HG02678 (cell line): ENCODE results near the gene MAP2K2.

Experiments used
- ATAC-seq: cut with Tn5 transposase; IDR thresholded peaks from one replicate; pipeline ENCODE4 v1.9.1; 2021; ENCODE audit warnings: mild to moderate bottlenecking, moderate library complexity; ENCODE audit not compliant: unreplicated experiment

Gene MAP2K2

DNA sequence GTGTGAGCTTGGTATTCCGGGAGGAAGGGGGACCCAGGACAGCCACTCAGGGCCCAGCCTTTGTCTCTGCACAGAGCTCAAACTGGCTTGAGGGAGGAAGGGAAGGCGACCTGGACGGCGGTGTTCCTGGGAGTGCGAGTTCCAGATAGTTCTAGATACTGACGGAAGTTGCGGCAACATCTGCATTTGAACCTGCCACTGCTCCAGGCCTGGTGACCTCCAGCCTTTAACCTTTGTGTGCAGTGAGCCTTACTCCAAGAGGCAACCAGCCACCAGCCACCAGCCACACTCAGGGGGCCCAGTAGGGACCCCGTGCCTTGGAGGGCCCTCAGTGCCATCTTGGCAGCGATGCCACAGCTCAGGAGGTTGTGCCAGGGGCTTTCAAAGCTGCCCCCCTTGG is 41.8 kb downstream of the MAP2K2 start:
- no peak for ATAC-seq

DNA sequence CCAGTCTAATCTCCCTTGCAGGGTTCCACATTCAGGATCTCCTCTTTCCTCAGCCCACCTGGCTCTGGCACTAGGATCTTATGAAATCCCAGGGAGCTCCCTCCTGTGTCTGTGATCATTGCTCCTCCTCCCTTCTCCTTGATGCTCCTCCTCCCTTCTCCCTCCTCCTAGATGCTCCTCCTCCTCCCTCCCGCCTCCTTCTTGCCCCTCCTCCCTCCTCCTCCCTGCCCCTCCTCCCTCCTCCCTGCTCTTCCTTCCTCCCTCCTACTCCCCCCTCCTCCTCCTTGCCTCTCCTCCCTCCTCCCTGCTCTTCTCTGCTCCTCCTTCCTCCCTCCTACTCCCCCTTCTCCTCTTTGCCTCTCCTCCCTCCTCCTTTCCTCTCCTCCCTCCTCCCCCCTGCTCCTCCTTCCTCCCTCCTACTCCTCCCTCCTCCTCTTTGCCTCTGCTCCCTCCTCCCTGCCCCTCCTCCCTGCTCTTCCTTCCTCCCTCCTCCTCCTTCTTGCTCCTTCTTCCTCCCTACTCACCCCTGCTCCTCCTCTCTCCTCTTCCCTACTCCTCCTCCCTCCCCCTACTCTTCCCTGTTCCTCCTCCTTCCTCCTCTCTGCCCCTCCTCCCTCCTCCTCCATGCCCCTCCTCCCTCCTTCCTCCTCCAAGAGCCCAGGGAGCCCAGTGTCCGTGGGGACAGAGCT is 42.3 kb downstream of the MAP2K2 start:
- no peak for ATAC-seq

DNA sequence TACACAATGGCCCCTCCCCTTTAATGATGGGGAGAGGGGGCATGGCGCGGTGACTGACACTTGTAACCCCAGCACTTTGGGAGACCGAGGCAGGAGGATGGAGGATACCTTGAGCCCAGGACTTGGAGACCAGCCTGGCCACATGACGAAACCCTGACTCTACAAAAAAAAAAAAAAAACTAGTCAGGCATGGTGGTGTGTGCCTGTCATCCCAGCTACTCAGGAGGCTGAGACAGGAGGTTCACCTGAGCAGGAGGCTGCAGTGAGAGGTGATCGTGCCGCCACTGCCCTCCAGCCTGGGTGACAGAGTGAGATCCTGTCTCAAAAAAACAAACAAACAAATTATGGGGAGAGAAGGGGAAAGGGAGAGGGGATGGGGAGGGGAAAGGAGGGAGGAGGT is 43.4 kb downstream of the MAP2K2 start:
- no peak for ATAC-seq

DNA sequence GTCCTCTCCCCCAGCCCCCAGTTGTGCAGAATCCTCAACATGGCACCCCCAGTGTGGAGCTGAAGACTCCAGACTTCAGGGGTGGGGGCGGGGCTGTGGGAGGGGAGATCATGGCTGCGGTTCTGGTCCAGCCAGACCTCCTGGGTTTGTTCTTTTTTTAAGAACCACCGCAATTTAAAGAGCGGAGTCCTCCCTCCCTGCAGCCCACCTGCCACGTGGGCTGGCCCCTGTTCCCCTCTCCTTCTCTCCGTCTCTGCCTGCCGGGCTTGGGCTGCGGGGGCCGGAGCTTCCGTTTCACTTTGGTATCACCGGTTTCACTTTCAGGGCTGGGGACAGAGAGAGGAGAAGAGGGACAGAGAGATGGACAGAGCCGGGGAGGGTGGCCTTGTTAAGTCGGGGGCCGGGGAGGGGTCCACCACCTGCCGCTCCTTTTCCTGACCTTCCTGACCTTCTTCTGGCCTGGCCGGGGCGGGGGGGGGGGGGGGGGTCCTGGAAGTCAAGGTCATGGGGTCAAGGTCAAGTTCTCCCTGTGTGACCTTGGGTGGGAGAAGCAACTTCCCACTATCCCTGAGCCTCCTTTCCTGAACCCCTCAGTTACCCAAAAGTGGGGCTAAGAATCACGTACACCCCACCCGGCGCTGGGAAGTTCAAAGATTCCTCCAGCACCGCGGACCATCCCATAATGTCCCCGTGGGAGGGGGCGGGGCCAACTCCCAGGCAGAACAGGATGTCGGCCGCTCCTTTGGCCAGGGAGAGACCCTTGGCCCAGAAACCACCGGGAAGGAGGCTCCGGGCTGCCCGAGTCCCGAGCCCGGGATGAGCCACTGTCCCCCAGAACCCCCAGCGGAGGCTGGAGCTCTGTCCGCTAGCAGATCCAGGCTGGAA is 45.9 kb downstream of the MAP2K2 start:
- ATAC-seq: no peak

DNA sequence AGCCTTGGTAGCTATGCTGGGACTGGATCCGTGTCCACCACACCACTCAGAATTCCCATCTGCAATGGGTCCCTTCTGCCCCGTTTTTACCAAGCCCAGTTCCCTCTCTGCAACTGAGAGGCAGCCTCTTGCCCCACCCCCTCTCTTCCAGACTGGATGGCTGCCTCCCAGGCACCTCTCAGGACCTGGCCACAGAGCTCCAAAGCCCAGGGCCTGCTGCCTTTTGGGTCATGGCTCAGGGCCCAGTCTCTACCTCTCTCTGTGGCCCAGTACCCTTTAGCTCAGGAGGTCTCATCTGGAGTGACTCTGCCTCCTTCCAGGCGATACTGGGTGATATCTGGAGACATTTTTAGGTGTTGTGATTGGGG is 46.9 kb downstream of the MAP2K2 start:
- no peak for ATAC-seq

DNA sequence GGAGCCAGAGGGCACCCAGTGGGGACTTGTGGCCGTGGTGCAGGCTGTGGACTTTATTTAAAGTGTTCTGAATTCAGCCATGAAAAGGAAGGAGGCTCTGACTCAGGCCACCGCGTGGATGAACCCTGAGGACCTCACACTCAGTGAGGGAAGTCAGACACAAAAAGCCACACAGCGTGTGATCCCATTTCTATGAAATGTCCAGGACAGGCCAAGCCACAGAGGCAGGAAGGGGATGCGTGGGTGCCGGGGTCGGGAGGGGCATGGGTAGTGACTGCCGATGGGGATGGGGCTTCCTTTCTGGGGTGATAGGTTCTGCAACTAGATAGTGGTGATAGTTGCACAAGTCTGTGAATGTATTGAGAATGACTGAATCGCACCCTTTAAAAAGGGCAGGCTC is 48.5 kb downstream of the MAP2K2 start:
- no peak for ATAC-seq

DNA sequence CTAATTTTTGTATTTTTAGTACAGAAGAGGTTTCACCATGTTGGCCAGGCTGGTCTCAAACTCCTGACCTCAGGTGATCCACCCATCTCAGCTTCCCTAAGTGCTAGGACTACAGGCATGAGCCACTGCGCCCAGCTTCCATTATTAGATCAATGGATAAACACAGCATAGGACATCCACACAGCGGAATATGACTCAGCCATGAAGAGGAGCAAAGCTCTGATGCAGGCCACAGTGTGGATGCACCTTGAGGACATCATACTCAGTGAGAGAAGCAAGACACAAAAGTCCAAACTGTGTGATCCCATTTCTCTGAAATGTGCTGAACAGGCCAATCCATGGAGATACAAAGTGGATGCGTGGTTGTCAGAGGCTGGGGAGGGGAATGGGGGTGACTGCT is 52.3 kb downstream of the MAP2K2 start:
- ATAC-seq: no peak

DNA sequence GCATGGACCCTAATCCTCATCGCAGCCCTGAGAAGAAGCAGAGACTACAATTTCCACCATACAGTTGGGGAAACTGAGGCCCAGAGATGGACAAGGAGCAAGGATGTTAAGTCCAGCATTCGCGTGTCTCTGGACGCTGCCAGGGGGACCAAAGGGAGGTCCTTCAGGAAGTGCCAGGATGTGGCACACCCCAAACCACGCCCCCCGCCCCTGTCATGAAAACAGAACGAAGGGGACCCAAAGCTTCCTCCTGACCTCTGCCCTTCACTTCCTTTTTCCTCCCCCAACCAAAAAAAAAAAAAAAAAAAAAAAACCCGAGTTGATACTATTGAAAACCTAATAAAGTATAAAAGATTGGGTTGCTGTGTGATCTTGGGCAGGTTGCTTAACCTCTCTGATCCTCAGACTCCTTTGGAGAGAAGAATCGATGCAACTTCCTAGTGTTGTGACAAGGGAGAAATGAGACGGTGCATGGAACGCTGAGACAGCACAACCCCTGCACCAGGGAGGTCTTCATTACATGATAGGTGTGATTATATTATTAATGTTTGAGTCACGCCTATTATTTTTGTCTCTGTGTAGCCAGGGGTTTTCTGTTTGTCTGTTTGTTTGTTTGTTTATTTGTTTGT is 54.5 kb downstream of the MAP2K2 start:
- ATAC-seq: no peak

DNA sequence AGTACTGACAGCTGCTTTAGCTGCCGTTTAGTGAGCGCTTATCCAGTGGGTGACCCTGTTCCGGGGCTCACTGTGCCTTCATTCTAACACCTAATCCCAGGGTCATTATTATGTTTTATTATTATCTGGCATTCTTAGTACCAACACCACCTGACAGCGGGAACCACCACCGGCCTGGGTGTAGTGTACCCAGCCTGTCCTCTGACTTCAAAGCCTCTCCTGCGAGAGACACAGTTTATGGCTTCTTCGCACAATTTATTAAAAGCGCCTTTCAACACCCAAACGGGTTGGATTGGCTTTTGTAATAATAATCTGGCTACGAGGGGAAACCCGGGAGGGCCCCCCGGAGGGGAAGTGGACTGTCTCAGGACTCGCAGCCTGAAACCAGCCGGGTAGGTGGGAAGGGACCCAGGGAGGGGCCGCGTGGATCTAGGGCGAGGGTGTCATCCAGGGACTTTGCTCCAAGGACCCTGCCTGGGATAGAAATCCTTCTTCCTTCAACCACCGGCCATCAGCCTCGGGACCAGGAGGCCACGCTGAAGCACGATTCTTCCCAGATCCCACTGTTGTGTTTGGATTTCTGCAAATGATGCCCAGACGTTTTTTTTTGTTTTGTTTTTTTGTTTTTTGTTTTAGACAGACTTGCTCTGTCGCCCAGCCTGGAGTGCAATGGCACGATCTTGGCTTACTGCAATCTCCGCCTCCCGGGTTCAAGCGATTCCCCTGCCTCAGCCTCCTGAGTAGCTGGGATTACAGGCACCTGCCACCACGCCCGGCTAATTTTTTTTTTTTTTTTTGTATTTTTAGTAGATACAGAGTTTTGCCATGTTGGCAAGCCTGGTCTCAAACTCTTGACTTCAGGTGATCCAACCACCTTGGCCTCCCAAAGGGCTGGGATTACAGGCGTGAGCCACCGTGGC is 55.6 kb downstream of the MAP2K2 start:
- no peak for ATAC-seq

DNA sequence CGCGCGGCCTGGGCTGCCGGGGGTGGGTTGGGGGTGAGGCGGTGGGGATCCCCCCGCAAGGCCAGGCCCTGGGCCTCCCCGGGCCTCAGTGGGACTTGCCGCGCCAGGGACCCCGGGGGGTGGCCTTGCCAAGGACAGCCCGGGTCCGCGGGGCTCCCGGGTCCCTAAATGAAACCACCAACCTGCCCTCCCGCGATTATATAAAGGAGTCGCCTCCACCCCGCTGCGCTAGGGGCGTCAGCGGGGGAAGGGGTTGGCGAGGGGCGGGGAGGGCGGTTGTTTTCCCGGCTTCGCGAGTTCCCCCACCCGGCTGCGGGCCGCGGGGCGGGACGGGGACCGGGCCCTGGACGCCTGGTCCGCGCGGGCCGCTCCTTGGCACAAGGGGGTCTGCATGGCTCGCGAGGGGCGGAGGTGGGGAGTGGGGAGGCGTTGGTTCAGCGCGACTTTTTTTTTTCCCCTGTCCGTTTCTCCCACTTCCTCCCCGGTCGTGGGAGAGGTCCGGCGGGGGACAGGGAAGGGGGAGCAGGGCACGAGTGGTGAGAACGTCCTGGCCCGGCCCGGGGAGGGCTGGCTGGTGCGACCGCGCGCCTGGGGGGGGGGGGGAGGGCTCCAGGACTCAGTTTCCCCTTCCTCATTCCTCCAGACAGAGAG is 56.4 kb downstream of the MAP2K2 start:
- no peak for ATAC-seq

DNA sequence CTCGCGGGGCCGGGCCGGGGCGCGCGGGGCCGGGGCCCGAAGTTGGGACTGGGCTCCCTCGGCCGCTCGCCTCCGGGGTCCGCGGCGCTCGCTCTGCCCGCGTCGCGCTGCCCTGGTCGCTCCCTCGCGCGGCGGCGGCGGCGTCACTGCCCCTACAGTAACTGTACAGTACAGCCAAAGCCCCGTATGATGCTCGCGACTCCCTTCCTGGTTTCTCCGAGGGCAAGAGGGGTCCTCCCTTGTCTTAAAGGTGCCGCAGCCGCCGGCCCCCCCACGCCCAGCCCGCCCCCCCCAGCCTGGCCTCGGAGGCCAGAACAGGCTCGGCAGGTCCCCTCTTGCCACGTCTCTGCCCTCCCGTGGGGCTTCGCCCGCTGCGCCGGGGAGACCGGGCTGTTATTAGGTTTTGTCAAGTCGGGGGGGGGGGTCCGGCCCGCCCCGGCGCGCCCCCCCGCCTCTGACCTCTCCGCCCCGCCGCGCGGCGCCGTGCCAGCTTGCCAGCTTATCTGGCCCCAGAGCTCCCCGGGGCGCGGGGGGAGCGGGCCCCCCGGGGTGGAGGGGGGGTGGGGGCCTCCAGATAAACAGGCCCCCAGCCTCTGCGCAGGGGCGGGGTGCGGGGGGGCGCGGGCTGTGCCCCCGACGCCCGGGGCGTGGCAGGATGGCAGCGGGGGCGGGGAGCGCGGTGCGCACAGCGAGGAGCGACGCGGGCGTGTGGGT is 57.1 kb downstream of the MAP2K2 start, which contains the start of gene ZBTB7A:
ZBTB7A (minus strand) TSS at position 218 of the 714 bp plus-strand sequence. CDS start 11,667 bp downstream, outside the sequence.
- ATAC-seq: no peak

DNA sequence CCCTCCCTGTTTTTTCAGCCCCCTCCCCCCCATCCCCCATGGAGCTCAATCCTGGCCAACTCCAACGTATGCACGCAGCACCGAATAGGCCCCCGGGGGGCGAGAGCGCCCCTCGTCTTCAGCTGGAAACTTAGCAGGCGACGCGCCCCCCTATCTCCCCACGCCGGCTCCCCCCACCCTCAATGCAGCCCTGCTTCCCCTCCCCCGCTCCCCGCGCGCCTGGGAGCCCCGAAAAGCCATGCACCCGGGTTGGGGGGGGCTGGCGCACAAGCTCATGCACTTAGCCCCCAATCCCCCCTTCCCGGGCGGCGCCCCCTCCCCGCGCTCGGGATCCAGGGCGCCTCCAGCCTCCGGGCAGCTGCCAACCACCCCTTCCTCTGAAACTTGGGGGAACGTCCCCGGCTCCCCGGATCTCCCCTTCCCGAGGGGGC is 57.7 kb downstream of the MAP2K2 start:
- ATAC-seq: no peak

DNA sequence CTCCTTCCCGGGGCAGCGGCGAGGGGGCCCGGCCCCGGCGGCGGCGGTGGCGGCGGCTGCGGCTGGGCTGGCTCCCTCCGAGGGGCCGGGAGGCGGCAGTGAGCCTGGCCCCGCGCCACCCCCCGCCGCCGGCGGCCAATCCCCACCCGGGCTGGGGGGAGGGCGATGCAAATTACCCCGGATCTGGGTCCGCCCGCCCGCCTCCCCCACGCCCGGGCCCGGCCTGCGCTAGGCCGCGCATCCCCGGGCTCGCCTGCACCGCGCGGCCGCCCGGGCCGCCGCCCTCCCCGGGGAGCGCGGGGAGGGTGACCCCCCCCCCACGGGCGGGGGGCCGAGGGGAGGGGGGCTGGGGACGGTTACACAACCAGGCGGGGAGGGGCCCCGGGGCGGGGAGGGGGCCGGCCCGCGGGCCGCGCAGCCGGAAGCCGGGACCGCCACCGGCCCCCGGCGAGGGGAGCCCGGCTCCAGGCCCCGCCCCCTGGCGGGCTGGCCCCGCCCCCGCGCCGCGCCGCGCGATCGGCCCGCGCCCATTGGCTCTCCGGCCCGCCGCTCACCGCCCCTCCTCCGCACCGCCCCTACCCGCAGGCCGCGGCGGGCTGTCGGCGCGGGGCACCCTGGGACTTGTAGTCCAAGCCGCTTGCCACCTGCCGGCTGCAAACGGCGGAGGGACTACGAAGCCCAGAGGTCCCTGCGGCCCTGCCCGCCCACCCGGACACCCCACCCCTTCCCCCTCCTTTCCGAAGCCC is 58.3 kb downstream of the MAP2K2 start:
- ATAC-seq: peak; percentile 78

DNA sequence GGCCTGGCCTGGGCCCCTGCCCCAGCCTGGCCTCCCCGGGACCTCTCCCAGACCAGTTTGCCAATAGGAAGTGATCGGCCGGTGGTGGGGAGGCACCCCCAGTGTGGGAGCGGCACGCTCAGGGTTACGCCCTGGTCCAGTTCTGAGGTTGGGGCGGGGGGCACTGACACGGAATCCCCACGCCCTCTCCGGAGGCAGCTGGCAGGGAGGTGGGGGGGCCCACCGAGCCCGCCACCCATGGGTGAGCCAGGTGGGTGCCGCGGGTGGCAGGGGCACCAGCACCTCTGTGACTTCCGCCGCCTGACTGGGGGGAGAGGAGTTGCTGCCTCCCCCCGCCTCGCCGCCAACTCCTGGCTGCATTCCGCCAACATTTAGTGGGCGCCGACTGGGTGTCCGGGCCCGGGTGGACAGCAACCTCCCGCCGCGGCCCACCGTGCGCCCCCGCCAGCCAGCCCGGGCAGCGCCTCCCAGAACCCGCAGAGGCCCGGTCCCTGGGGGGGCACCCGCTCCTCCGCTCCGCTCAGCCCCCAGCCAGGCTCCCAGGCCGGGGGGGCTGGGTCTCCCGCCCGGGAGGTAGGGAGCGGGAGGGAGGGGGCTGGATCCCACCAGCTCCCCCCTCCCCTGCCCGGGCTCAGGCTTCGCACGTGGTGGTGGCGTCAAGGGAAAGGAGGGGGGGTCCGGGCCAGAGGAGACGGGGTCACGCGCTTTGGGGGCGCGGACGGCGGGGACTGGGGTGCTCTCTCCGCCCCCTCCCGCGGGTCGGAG is 59.2 kb downstream of the MAP2K2 start:
- ATAC-seq: peak; percentile 1

DNA sequence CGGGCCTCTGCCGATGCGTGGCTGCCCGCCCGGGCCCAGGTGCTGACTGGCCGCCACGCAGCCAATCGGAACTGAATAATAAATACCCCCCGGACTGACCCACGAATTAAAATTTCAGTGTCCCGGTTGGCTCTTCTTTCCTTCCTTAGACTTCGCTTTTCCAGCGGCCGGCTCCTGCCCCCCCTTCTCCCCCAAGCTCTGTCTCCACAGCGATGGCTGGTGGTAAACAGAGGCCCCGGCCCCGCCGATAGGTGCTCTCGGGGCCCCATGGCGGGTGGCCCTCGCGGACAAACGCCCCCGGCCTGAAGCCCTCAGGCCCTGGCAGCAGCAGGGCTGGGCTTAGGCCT is 59.8 kb downstream of the MAP2K2 start:
- no peak for ATAC-seq

DNA sequence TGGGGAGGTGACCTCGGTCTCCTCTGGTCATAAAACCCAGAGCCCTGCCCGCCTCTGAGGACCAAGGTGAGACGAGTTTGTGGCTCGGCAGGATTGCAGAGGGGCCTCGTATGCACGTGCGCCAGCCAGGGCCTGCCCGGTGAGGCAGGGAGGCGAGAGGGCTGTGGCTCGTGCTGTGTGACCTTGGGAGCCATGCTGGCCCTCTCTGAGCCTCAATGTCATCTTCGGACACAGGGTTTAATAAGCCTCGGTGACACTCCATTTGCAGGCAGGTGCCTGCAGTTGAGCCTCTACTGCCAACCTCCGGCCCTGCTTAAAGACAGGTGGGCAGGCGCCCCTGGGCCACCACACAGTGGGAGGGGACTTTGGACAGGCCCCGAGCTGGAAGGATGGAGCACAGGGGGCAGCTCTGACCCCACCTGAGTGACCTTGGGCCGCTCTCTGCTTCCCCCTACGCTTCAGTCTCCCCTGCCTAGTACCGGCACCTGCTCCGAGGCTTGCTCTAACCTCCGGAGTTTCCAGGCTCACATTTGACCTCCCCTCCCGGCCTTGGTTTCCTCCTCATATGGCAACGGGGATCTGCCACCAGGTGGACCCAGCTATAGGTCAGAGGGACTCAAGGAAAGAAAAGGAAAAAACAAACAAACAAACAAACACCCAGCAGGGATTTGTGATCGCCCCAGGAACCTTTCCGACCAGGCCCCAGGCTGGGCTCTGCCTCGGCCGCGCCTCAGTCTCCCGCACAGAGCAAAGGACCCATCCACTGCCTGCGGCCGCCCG is 60.4 kb downstream of the MAP2K2 start:
- ATAC-seq: no peak
